HG02973 (cell line): ENCODE data around the gene MYL4.
"Not testable (repeated sequence)": the region's sequence is repeated elsewhere in the genome, so short reads cannot be mapped to it uniquely, and the experiment has no call there.

Experiments
- ATAC-seq: cut with Tn5 transposase; IDR thresholded peaks from one replicate; pipeline ENCODE4 v1.9.1; 2021; ENCODE audit warnings: moderate library complexity; ENCODE audit not compliant: unreplicated experiment

The MYL4 gene

DNA sequence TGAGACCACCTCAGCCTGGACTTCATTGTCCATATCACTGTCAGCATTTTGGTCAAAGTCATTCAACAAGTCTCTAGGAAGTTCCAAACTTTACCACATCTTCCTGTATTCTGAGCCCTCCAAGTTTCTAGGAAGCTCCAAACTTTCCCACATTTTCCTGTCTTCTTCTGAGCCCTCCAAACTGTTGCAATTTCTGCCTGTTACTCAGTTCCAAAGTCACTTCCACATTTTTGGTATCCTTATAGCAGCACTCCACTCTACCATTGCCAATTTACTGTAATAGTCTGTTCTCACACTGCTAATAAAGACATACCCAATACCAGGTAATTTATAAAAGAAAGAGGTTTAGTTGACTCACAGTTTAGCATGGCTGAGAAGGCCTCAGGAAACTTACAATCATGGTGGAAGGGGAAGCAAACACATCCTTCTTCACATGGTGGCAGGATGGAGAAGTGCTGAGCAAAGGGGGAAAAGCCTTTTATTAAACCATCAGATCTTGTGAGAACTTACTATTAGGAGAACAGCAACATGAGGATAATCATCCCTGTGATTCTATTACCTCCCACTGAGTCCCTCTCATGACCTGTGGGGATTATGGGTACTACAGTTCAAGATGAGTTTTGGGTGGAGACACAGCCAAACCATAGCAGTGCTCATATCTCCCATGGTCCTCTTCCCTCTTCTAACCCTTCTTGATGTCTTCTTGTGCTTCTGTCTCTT lies 60.6 kb downstream of the MYL4 start:
- ATAC-seq = not testable (repeated sequence)

DNA sequence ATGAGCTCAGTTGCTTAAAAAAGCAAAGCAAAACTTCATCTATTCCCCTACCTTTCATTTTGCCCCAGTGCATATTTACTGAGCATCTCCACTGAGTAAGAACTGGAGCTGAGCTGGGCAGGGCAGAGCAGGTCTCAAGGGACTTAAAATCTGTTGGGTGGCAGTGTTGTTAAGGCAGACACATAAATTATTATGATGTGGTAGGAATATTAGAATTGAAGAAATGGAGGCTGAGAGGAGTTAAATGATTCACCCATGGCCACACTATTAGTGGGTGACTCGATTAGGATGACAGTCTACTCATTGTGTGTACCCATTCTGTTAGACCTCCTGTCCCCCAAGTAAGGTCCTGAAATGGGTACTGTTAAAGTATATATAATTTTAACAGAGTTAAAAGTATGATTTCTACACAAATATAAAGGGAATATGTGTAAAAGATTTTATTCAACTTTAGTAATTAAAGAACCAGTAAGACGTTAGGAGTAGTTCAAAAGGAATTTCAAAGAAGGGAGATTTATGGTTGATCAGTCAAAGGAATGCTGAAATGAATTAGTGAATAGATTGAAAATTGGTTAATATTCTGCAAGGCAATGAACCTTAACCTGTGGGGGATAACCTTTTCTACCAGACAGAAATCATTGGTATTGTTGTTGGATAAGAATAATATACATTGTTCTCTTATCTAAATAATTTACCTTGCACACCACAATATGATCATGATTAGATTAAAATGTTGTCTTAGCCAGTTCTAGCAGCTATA lies 62.0 kb downstream of the MYL4 start:
- ATAC-seq = no peak

DNA sequence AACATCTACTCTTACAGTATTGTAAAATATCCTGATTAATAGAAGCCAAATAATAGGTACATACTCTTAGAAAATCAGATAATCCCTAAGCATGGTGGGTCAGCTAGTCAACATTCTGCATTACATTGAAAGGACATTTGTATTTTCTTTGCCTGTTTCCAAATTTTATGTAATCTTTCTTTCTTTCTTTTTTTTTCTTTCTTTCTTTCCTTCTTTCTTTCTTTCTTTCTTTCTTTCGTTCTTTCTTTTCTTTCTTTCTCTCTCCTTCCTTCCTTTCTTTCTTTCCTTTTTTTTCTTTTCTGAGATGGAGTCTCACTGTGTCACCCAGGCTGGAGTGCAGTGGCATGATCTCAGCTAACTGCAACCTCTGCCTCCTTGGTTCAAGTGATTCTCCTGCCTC lies 63.3 kb downstream of the MYL4 start:
- no peak for ATAC-seq

DNA sequence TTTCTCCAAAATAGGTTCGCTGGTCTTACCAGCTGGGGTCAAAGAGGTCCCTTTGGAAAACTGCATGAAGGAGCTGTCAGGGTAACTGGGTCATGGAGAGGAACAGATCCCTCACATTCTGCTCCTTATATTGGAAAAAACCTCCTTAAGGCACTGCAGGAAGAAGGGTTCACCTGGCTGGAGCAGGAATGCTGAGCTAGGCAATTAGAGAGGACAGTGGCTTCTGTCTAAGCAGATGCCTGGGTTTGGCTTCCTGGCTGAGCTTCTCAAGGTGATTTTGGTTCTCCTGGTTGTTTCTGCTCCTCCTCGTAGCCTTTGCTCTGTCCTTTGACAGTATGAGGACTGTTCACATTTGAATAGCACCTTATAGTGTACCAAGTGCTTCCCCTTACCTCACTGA lies 64.1 kb downstream of the MYL4 start:
- no peak for ATAC-seq
